ENCODE data around the gene POPDC2. TPM values are rescaled to one million over a fixed set of nuclear protein-coding genes. Genes with fewer than 3 reads are reported as not detected.

The POPDC2 gene
- total and polyA plus RNA-seq, 2 of the 4 experiments (the other 2 are of a cell fraction), result under 0.01 to 0.29 TPM

GRCh38 chr3:119613872-119614271 is 46.5 kb downstream of the POPDC2 start:
- H4K20me1 ChIP-seq (ENCODE audit: insufficient read depth, low read length), result no peaks in the 10 kb centered on the region
- no peak overlapping the region for H3K4ac ChIP-seq (ENCODE audit: low read depth, low read length)
- H2AFZ ChIP-seq (replicated peaks; ENCODE audit: low read length, poor library complexity), result no peak overlapping the region
- H3K4me1 ChIP-seq (ENCODE audit: control insufficient read depth, insufficient read depth, low read length), result no peaks in the 10 kb centered on the region
- no peaks in the 10 kb centered on the region for H3K79me1 ChIP-seq (ENCODE audit: low read depth in 1 of 2, low read length in 2 of 2)
- dilution Hi-C loops (cut with HindIII; ENCODE audit: low sequenced_read_pairs, unreplicated experiment) (no loop called here), in situ Hi-C loops (cut with MboI; ENCODE audit: low sequenced_read_pairs) (no loop called here), intact Hi-C loops (cut with micrococcal nuclease) (no loop called here)
- H2BK20ac ChIP-seq (ENCODE audit: low read depth, low read length), result no peak overlapping the region
- no peak overlapping the region for H3K4me3 ChIP-seq (ENCODE audit: insufficient read depth, low read depth, low read length)
- H3K56ac ChIP-seq (ENCODE audit: extremely low read depth, insufficient read depth, low read length), result no peak overlapping the region
- no peak overlapping the region for H2BK15ac ChIP-seq (ENCODE audit: low read depth, low read length)
- POLR2A ChIA-PET (ENCODE audit: unreplicated experiment), result no interaction called here
- no peaks in the 10 kb centered on the region for H3K9me3 ChIP-seq (ENCODE audit: control insufficient read depth, insufficient read depth, low read length)
- no peak overlapping the region for H2AK9ac ChIP-seq (replicated peaks; ENCODE audit: low read depth, low read length, poor library complexity)
- H2BK120ac ChIP-seq (ENCODE audit: low read depth, low read length), result no peak overlapping the region
- H3K4me2 ChIP-seq (ENCODE audit: low read depth, low read length), result no peak overlapping the region
- TF ChIP-seq MXI1 (IDR thresholded peaks at IDR 0.05; ENCODE audit: borderline replicate concordance, low read depth, low read length) (no peak), BHLHE40 (IDR thresholded peaks at IDR 0.05; ENCODE audit: low read depth, low read length) (no peak), USF2 (IDR thresholded peaks at IDR 0.05; ENCODE audit: low read depth, low read length) (no peak), SMC3 (IDR thresholded peaks at IDR 0.05; ENCODE audit: low read depth, low read length) (no peak), CHD1 (IDR thresholded peaks at IDR 0.05; ENCODE audit: low read depth, low read length) (no peak), POLR2A (IDR thresholded peaks at IDR 0.05; ENCODE audit: low read depth, low read length) (no peak), NFE2L2 (IDR thresholded peaks at IDR 0.05; ENCODE audit: low read depth, low read length) (no peak), RCOR1 (IDR thresholded peaks at IDR 0.05; ENCODE audit: insufficient replicate concordance, low read length) (no peak), MAZ (IDR thresholded peaks at IDR 0.05; ENCODE audit: borderline replicate concordance, low read depth, low read length) (no peak), RFX5 (IDR thresholded peaks at IDR 0.05; ENCODE audit: low read depth, low read length) (no peak), RAD21 (IDR thresholded peaks at IDR 0.05; ENCODE audit: low read length) (no peak), CTCF (conservative IDR thresholded peaks at IDR 0.05; ENCODE audit: low read depth, low read length) (no peak), ELK1 (IDR thresholded peaks at IDR 0.05; ENCODE audit: borderline replicate concordance, low read depth, low read length) (no peak), CEBPB (IDR thresholded peaks at IDR 0.05; ENCODE audit: low read depth, low read length) (no peak), FOS (IDR thresholded peaks at IDR 0.05; ENCODE audit: low read depth, low read length) (no peak), MAFK (IDR thresholded peaks at IDR 0.05; ENCODE audit: low read depth, low read length) (no peak)
- no peak overlapping the region for H3K9ac ChIP-seq (ENCODE audit: low read depth, low read length)
- H2BK5ac ChIP-seq (ENCODE audit: low read depth, low read length, poor library complexity, severe bottlenecking), result no peak overlapping the region
- H4K91ac ChIP-seq (ENCODE audit: insufficient read depth, low read depth, low read length), result no peak overlapping the region
- ATAC-seq (ENCODE audit: low read depth) (no peak), DNase-seq (no peak)
- no peak overlapping the region for H4K8ac ChIP-seq (ENCODE audit: low read depth in 2 of 2, low read length in 2 of 2)
- no peak overlapping the region for H3K14ac ChIP-seq (replicated peaks; ENCODE audit: low read depth, low read length)
- no CpG with 5 or more reads among the region's 4 CpGs for WGBS, 2 experiments (ENCODE audit: extremely low coverage in 2 of 2, insufficient read length in 1 of 2)
- no peak overlapping the region for H2AK5ac ChIP-seq (ENCODE audit: low read depth, low read length)
- H4K5ac ChIP-seq (ENCODE audit: low read depth, low read length), result no peak overlapping the region
- H3K36me3 ChIP-seq (ENCODE audit: control insufficient read depth, insufficient read depth, low read length), result no peaks in the 10 kb centered on the region
- BruUV-seq (replicated peaks), result no TSS peak
- no peak overlapping the region for H3K27ac ChIP-seq (ENCODE audit: insufficient read depth, low read length)
- no peak overlapping the region for H3K23ac ChIP-seq (ENCODE audit: low read depth, low read length)
- CTCF ChIA-PET, result no interaction called here
- peaks cover 8% of the 10 kb centered on the region for H3K27me3 ChIP-seq (ENCODE audit: control insufficient read depth, insufficient read depth, low read length)
- no peaks in the 10 kb centered on the region for H3K9me1 ChIP-seq (ENCODE audit: insufficient read depth, low read length)
- H3K18ac ChIP-seq (ENCODE audit: low read depth, low read length), result no peak overlapping the region
